ENCODE results near the gene TSC22D1. TPM values are rescaled to one million over a fixed set of nuclear protein-coding genes. Genes with fewer than 3 reads are reported as not detected.

Gene TSC22D1
- total RNA-seq, 1 donor from 2014 or later: 149 TPM

DNA sequence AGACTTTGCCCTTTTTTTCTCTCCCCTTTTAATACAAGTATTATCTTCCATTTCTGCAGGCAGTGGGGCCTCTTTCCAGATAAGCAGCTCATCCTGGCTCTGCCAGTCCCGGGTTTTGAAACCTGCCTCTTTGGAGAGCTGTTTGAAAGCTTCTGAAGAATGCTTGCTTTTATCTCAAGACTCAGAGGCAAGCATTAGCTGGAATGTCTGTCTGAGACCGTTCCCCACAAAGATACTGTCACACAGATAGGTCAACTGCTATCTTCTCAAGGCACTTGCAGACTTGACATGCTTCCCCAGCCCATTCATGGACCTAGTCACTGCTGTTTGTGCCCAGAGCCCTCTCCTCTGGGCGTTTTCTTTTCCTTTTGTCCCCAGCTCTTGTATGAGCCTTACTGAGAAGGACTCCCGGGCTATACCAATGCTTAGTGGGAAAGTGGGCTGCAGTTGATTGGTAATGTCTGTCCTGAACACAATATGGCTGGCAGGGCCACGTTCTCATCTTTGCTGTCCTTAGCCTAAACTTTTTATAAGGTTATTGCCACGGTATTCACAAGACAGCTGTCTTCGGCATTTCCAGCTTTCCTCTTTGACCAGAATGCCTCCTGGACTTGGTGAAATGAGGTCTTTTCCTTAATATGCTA, 189.1 kb downstream of the TSC22D1 start:
- H3K36me3 ChIP-seq: no peaks in the 10 kb centered on the region
- ATAC-seq (no peak), DNase-seq (no peak)
- no peak overlapping the region for H3K4me3 ChIP-seq
- H3K9me3 ChIP-seq: no peaks in the 10 kb centered on the region
- TF ChIP-seq, protein P1, sequence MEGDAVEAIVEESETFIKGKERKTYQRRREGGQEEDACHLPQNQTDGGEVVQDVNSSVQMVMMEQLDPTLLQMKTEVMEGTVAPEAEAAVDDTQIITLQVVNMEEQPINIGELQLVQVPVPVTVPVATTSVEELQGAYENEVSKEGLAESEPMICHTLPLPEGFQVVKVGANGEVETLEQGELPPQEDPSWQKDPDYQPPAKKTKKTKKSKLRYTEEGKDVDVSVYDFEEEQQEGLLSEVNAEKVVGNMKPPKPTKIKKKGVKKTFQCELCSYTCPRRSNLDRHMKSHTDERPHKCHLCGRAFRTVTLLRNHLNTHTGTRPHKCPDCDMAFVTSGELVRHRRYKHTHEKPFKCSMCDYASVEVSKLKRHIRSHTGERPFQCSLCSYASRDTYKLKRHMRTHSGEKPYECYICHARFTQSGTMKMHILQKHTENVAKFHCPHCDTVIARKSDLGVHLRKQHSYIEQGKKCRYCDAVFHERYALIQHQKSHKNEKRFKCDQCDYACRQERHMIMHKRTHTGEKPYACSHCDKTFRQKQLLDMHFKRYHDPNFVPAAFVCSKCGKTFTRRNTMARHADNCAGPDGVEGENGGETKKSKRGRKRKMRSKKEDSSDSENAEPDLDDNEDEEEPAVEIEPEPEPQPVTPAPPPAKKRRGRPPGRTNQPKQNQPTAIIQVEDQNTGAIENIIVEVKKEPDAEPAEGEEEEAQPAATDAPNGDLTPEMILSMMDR (IDR thresholded peaks at IDR 0.05): no peak
- H3K27ac ChIP-seq: no peak overlapping the region
- intact Hi-C loops (cut with DNase I): no loop called here
- H3K27me3 ChIP-seq: no peaks in the 10 kb centered on the region
- H3K4me1 ChIP-seq: no peaks in the 10 kb centered on the region

GRCh38 chr13:44385847-44386246, 190.3 kb downstream of the TSC22D1 start:
- TF ChIP-seq, protein P1 (IDR thresholded peaks at IDR 0.05): no peak
- Histone ChIP-seq H3K4me3 (no peak overlapping the region), H3K27me3 (no peaks in the 10 kb centered on the region), H3K4me1 (no peaks in the 10 kb centered on the region), H3K9me3 (no peaks in the 10 kb centered on the region), H3K36me3 (no peaks in the 10 kb centered on the region), H3K27ac (no peak overlapping the region)
- ATAC-seq (no peak), DNase-seq (no peak)
- intact Hi-C loops (cut with DNase I): no loop called here

DNA sequence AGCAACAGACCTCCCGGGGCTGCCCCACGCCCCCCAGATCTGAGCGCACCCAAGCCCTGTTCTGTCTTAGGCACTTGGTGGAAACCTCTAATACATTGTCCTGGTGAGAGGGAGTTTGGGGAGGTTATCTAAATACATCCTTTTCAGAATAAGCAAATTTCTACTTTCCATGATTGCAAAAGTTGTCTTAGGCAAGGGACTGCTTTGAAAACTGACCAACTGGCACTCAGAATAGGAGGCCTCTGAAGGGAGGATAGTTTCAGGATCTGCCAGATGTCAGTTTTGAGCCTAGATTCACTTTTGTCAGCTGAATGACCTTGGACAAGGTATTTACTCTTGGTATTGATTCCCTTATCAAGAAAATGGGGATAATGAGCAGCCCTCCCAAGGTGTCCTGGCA, 190.7 kb downstream of the TSC22D1 start:
- ATAC-seq: no peak
- intact Hi-C loops (cut with DNase I): no loop called here
- TF ChIP-seq, protein P1 (IDR thresholded peaks at IDR 0.05): no peak
- H3K9me3 ChIP-seq: no peaks in the 10 kb centered on the region
- H3K4me3 ChIP-seq: no peak overlapping the region
- H3K27me3 ChIP-seq: no peaks in the 10 kb centered on the region
- H3K27ac ChIP-seq: no peak overlapping the region
- DNase-seq: no peak
- no peaks in the 10 kb centered on the region for H3K4me1 ChIP-seq
- no peaks in the 10 kb centered on the region for H3K36me3 ChIP-seq

GRCh38 chr13:44384778-44385177, 191.4 kb downstream of the TSC22D1 start:
- Histone ChIP-seq H3K27me3 (no peaks in the 10 kb centered on the region), H3K36me3 (no peaks in the 10 kb centered on the region), H3K4me1 (no peaks in the 10 kb centered on the region), H3K9me3 (no peaks in the 10 kb centered on the region), H3K27ac (no peak overlapping the region), H3K4me3 (no peak overlapping the region)
- ATAC-seq (no peak), DNase-seq (no peak)
- intact Hi-C loops (cut with DNase I): no loop called here
- TF ChIP-seq, protein P1 (IDR thresholded peaks at IDR 0.05): no peak

- ATAC-seq (no peak), DNase-seq (no peak)
- TF ChIP-seq, protein P1 (IDR thresholded peaks at IDR 0.05): no peak
- Histone ChIP-seq H3K9me3 (no peaks in the 10 kb centered on the region), H3K27ac (no peak overlapping the region), H3K4me1 (no peaks in the 10 kb centered on the region), H3K36me3 (no peaks in the 10 kb centered on the region), H3K27me3 (no peaks in the 10 kb centered on the region), H3K4me3 (no peak overlapping the region)
- intact Hi-C loops (cut with DNase I): no loop called here
Measured at GRCh38 chr13:44383945-44384344, 192.2 kb downstream of the TSC22D1 start.
